Measurements from ENCODE around the gene TNNI3K. TPM values are rescaled to one million over a fixed set of nuclear protein-coding genes. Genes with fewer than 3 reads are reported as not detected.
A peak's percentile ranks its signal among the peaks of the same experiment; 100 is the strongest.

Gene TNNI3K
- not detected for total RNA-seq

- Mint-ChIP-seq H3K36me3 (peaks cover 9% of the 10 kb centered on the region), H3K27ac (no peak within 1 kb of the TSS), H3K27me3 (peaks cover 0 to 5% of the 10 kb centered on the region in 2 donors), H3K4me1 (ENCODE audit: low read depth in 2 of 2) (no peaks in the 10 kb centered on the region), H3K4me3 (no peak within 1 kb of the TSS), H3K9me3 (peaks cover 13% of the 10 kb centered on the region)
- ATAC-seq: no peak
- no peak for DNase-seq (ENCODE audit: low spot score)
Measured at GRCh38 chr1:74235153-74235552, at the start of gene TNNI3K. TSS of gene TNNI3K (plus strand) at chr1:74235387. CDS start at chr1:74235452, 65 bp downstream.

GRCh38 chr1:74193908-74194307 lies 41.3 kb upstream of the TNNI3K start:
- peaks cover 8 to 13% of the 10 kb centered on the region in 2 donors for H3K4me1 Mint-ChIP-seq (ENCODE audit: low read depth in 2 of 2)
- H3K4me3 Mint-ChIP-seq: no peak overlapping the region
- peaks cover 0 to 6% of the 10 kb centered on the region in 2 donors for H3K27me3 Mint-ChIP-seq
- H3K36me3 Mint-ChIP-seq: peaks cover 6% of the 10 kb centered on the region
- ATAC-seq (no peak), DNase-seq (ENCODE audit: low spot score) (no peak)
- no peaks in the 10 kb centered on the region for H3K9me3 Mint-ChIP-seq
- no peak overlapping the region for H3K27ac Mint-ChIP-seq

- Mint-ChIP-seq H3K36me3 (peaks cover under 1% of the 10 kb centered on the region), H3K4me3 (no peak overlapping the region), H3K4me1 (ENCODE audit: low read depth in 2 of 2) (peaks cover 10 to 17% of the 10 kb centered on the region in 2 donors)
Measured at GRCh38 chr1:74195339-74195738, 39.8 kb upstream of the TNNI3K start.

GRCh38 chr1:74197255-74197654 lies 37.9 kb upstream of the TNNI3K start:
- DNase-seq (ENCODE audit: low spot score) (no peak), ATAC-seq (no peak)
- Mint-ChIP-seq H3K27me3 (peaks cover 0 to 6% of the 10 kb centered on the region in 2 donors), H3K4me1 (ENCODE audit: low read depth in 2 of 2) (peaks cover 10 to 17% of the 10 kb centered on the region in 2 donors), H3K27ac (peak overlapping the region; percentile 96 to 97), H3K9me3 (no peaks in the 10 kb centered on the region), H3K36me3 (no peaks in the 10 kb centered on the region), H3K4me3 (peak overlapping the region; percentile 98)

More at GRCh38 chr1:74195339-74195738, 39.8 kb upstream of the TNNI3K start:
- Mint-ChIP-seq H3K9me3 (no peaks in the 10 kb centered on the region), H3K27ac (no peak overlapping the region), H3K27me3 (peaks cover 0 to 6% of the 10 kb centered on the region in 2 donors)
- DNase-seq (ENCODE audit: low spot score) (no peak), ATAC-seq (no peak)

GRCh38 chr1:74197657-74198552 lies 37.3 kb upstream of the TNNI3K start, which contains the start of the genes FPGT and LRRIQ3:
TSS of gene FPGT (plus strand) at chr1:74198242. CDS start at chr1:74198279, 37 bp downstream.
TSS of gene LRRIQ3 (minus strand) at chr1:74198176. CDS start at chr1:74183684, 14,492 bp downstream.
- ATAC-seq (peak; percentile 99 to 100), DNase-seq (ENCODE audit: low spot score) (peak; percentile 96)
- Mint-ChIP-seq H3K27ac (peak within 1 kb of the TSS; percentile 96 to 97), H3K9me3 (no peaks in the 10 kb centered on the region), H3K4me1 (ENCODE audit: low read depth in 2 of 2) (peaks cover 10 to 17% of the 10 kb centered on the region in 2 donors), H3K36me3 (no peaks in the 10 kb centered on the region), H3K4me3 (peak within 1 kb of the TSS; percentile 98), H3K27me3 (peaks cover 0 to 6% of the 10 kb centered on the region in 2 donors)

GRCh38 chr1:74199504-74199903 lies 35.7 kb upstream of the TNNI3K start:
- peaks cover 3% of the 10 kb centered on the region for H3K36me3 Mint-ChIP-seq
- H3K9me3 Mint-ChIP-seq: no peaks in the 10 kb centered on the region
- ATAC-seq (no peak), DNase-seq (ENCODE audit: low spot score) (no peak)
- H3K4me3 Mint-ChIP-seq: peak overlapping the region; percentile 98
- peaks cover 0 to 6% of the 10 kb centered on the region in 2 donors for H3K27me3 Mint-ChIP-seq
- peaks cover 10 to 17% of the 10 kb centered on the region in 2 donors for H3K4me1 Mint-ChIP-seq (ENCODE audit: low read depth in 2 of 2)
- H3K27ac Mint-ChIP-seq: peak overlapping the region; percentile 96 to 97

- Mint-ChIP-seq H3K4me3 (no peak overlapping the region), H3K9me3 (no peaks in the 10 kb centered on the region)
- ATAC-seq: no peak
Measured at GRCh38 chr1:74205266-74205665, 29.9 kb upstream of the TNNI3K start.

GRCh38 chr1:74215229-74215628 lies 20.0 kb upstream of the TNNI3K start:
- ATAC-seq: no peak
- Mint-ChIP-seq H3K27me3 (no peaks in the 10 kb centered on the region), H3K36me3 (no peaks in the 10 kb centered on the region), H3K27ac (no peak overlapping the region), H3K4me1 (ENCODE audit: low read depth in 2 of 2) (no peaks in the 10 kb centered on the region), H3K4me3 (no peak overlapping the region), H3K9me3 (no peaks in the 10 kb centered on the region)
- DNase-seq (ENCODE audit: low spot score): no peak

More at GRCh38 chr1:74205266-74205665, 29.9 kb upstream of the TNNI3K start:
- no peak for DNase-seq (ENCODE audit: low spot score)
- Mint-ChIP-seq H3K4me1 (ENCODE audit: low read depth in 2 of 2) (no peaks in the 10 kb centered on the region), H3K27me3 (no peaks in the 10 kb centered on the region), H3K27ac (no peak overlapping the region), H3K36me3 (peaks cover 6% of the 10 kb centered on the region)

- H3K4me3 Mint-ChIP-seq: no peak overlapping the region
- H3K4me1 Mint-ChIP-seq (ENCODE audit: low read depth in 2 of 2): no peaks in the 10 kb centered on the region
- peaks cover 27% of the 10 kb centered on the region for H3K36me3 Mint-ChIP-seq
- H3K9me3 Mint-ChIP-seq: peaks cover 21% of the 10 kb centered on the region
- no peak overlapping the region for H3K27ac Mint-ChIP-seq
- no peak for ATAC-seq
- DNase-seq (ENCODE audit: low spot score): no peak
- H3K27me3 Mint-ChIP-seq: no peaks in the 10 kb centered on the region
Measured at GRCh38 chr1:74222701-74223100, 12.5 kb upstream of the TNNI3K start.

- ATAC-seq (no peak), DNase-seq (ENCODE audit: low spot score) (no peak)
- Mint-ChIP-seq H3K27me3 (no peaks in the 10 kb centered on the region), H3K36me3 (peaks cover 29% of the 10 kb centered on the region), H3K4me1 (ENCODE audit: low read depth in 2 of 2) (no peaks in the 10 kb centered on the region), H3K9me3 (peaks cover 25% of the 10 kb centered on the region), H3K4me3 (no peak overlapping the region), H3K27ac (no peak overlapping the region)
Measured at GRCh38 chr1:74223453-74223852, 11.7 kb upstream of the TNNI3K start.

- Mint-ChIP-seq H3K4me3 (no peak overlapping the region), H3K4me1 (ENCODE audit: low read depth in 2 of 2) (no peaks in the 10 kb centered on the region), H3K36me3 (peaks cover 9% of the 10 kb centered on the region), H3K27ac (no peak overlapping the region), H3K9me3 (peaks cover 13% of the 10 kb centered on the region), H3K27me3 (peaks cover 0 to 5% of the 10 kb centered on the region in 2 donors)
- ATAC-seq: no peak
- DNase-seq (ENCODE audit: low spot score): no peak
Measured at GRCh38 chr1:74236440-74236839, 1.3 kb downstream of the TNNI3K start.

- no peak overlapping the region for H3K27ac Mint-ChIP-seq
- no peak overlapping the region for H3K4me3 Mint-ChIP-seq
- ATAC-seq: no peak
Measured at GRCh38 chr1:74237035-74237434, 1.8 kb downstream of the TNNI3K start.

GRCh38 chr1:74237787-74238186 lies 2.6 kb downstream of the TNNI3K start:
- Mint-ChIP-seq H3K9me3 (peaks cover 12% of the 10 kb centered on the region), H3K27ac (no peak overlapping the region), H3K4me3 (no peak overlapping the region), H3K27me3 (no peaks in the 10 kb centered on the region), H3K36me3 (peaks cover 5% of the 10 kb centered on the region), H3K4me1 (ENCODE audit: low read depth in 2 of 2) (no peaks in the 10 kb centered on the region)
- DNase-seq (ENCODE audit: low spot score): no peak
- ATAC-seq: no peak

More at GRCh38 chr1:74237035-74237434, 1.8 kb downstream of the TNNI3K start:
- H3K36me3 Mint-ChIP-seq: peaks cover 9% of the 10 kb centered on the region
- peaks cover 0 to 5% of the 10 kb centered on the region in 2 donors for H3K27me3 Mint-ChIP-seq
- no peak for DNase-seq (ENCODE audit: low spot score)
- H3K9me3 Mint-ChIP-seq: peaks cover 12% of the 10 kb centered on the region
- no peaks in the 10 kb centered on the region for H3K4me1 Mint-ChIP-seq (ENCODE audit: low read depth in 2 of 2)

- no peaks in the 10 kb centered on the region for H3K4me1 Mint-ChIP-seq (ENCODE audit: low read depth in 2 of 2)
- no peak overlapping the region for H3K27ac Mint-ChIP-seq
- no peak overlapping the region for H3K4me3 Mint-ChIP-seq
- DNase-seq (ENCODE audit: low spot score): no peak
- ATAC-seq: no peak
- H3K27me3 Mint-ChIP-seq: no peaks in the 10 kb centered on the region
- H3K36me3 Mint-ChIP-seq: no peaks in the 10 kb centered on the region
- peaks cover 4% of the 10 kb centered on the region for H3K9me3 Mint-ChIP-seq
Measured at GRCh38 chr1:74245168-74245772, 10.1 kb downstream of the TNNI3K start.

Data from natural killer cell treated with Interleukin-12 subunit alpha and Interleukin-12 subunit beta and Interleukin-15 and Interleukin-18, amount 100 ng/mL, for 72 hours (primary cell).